ENCODE data around the gene ABHD17C.

DNA sequence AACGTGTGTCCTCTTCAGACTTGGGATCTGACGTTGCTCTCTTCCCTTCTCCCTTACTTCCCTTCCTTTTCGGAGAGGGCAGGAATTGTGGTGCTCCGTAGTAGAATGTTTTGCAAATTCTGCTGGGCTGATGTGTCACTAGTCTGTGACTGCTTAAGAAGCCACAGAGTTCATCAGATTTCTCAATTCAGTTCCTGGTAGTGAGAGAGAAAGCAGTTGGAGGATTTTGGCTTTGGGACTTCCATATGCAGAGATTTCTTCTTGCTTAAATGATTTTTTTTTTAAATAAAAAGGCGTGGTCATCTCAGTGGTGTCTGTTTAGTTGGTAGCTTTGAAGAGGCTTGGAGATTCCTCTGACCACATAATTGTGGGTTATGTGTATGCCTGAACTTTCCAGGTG is 94.2 kb downstream of the ABHD17C start:
- TF ChIP-seq EZH2 (optimal IDR thresholded peaks at IDR 0.05; ENCODE audit: low read depth, low read length), result no peak
- TF ChIP-seq CTCF (IDR thresholded peaks at IDR 0.05; ENCODE audit: low read length), result no peak

Data from MM.1S (cell line).